ENCODE measurements around the gene WIPF1. TPM values are rescaled to one million over a fixed set of nuclear protein-coding genes. Genes with fewer than 3 reads are reported as not detected.
A peak's percentile ranks its signal among the peaks of the same experiment; 100 is the strongest.

The WIPF1 gene
- total and polyA plus RNA-seq, 7 experiments from 2014 or later: 92.3 to 514 (median 329) TPM

DNA sequence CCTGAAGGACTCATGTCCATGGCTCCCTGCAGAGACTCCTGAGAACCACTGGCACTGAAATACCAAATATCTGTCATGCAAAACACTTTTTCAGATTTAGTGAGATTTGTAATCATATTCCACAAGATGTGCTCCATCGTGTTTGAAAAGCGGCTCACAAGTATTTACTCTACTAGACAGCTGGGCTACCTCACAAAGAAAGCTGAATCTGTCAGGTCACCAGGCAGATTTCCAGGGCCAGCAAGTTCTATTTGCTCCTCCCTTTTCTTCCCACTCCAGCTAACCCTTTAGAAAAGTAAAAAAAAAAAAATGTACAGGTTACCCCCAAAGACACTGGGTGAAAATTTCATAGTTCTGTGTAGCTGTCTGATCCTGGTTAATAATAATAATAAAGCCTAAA lies 22.9 kb downstream of the WIPF1 start:
- H3K36me3 Mint-ChIP-seq: peaks cover 8 to 45% (median 38%) of the 10 kb centered on the region in 5 donors
- ChIA-PET POLR2A (interaction anchor here (0.6 to 22.6 kb wide), 4 partner anchors 14 to 479 kb away, joined by 3 to 277 read pairs (median 6); partner anchors contain the start of gene WIPF1), CTCF (interaction anchor here (0.6 to 7.0 kb wide), 6 partner anchors 18 to 113 kb away, joined by 3 to 66 read pairs (median 10); partner anchors contain the start of gene WIPF1)
- ATAC-seq (no peak), DNase-seq (no peak)
- peak overlapping the region; percentile 35 for H3K27ac ChIP-seq (ENCODE audit: low read depth, low read length)
- no peaks in the 10 kb centered on the region for H3K27me3 ChIP-seq (ENCODE audit: control insufficient read depth in 2 of 2, insufficient read depth in 2 of 2, low read length in 2 of 2)
- H3K4me3 Mint-ChIP-seq: peak overlapping the region in 3 of 10 donors; percentile 2 to 12 (median 5)
- intact Hi-C loops (cut with micrococcal nuclease): loop anchor here in 1 of 2 donors (1.0 kb wide), 1 partner anchor 112 kb away; no protein-coding TSS in a partner anchor
- H3K9me3 ChIP-seq (ENCODE audit: control insufficient read depth in 2 of 3, low read length in 3 of 3): no peaks in the 10 kb centered on the region
- H3K27me3 Mint-ChIP-seq: no peaks in the 10 kb centered on the region
- peaks cover 27 to 44% of the 10 kb centered on the region in 2 donors for H3K4me1 ChIP-seq (ENCODE audit: control insufficient read depth in 2 of 2, insufficient read depth in 2 of 2, low read length in 2 of 2)
- H3K9me3 Mint-ChIP-seq: peaks cover 0 to 2% (median 0%) of the 10 kb centered on the region in 11 donors
- peaks cover 33 to 92% (median 73%) of the 10 kb centered on the region in 3 experiments for H3K36me3 ChIP-seq (ENCODE audit: control insufficient read depth in 2 of 3, insufficient read depth in 3 of 3, low read length in 3 of 3)
- no peak overlapping the region for H3K4me3 ChIP-seq (ENCODE audit: low read length)
- peak overlapping the region in 7 of 9 donors; percentile 23 to 91 (median 85) for H3K27ac Mint-ChIP-seq
- H3K4me1 Mint-ChIP-seq: peaks cover 42 to 82% (median 73%) of the 10 kb centered on the region in 7 donors

DNA sequence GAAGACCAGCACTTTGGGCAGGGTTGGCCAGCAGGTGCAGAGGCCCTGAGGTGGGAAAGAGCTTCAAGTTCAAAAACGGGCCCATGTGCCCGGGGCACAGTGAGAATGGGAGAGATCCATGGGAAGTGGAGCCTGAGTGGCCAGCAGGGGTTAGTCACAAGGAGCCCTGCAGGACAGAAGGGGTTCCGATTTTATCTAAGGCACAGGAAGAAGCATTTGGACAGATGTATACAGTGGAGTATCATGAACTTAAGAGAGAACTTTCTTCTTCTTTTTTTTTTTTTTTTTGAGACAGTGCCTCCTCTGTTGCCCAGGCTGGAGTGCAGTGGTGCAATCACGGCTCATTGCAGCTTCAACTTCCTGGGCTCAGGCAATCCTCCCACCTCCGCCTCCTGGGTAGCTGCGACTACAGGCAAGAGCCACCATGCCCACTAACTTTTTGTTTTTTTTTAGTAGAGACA lies 24.0 kb downstream of the WIPF1 start:
- Mint-ChIP-seq H3K4me1 (peaks cover 40 to 81% (median 71%) of the 10 kb centered on the region in 7 donors), H3K27ac (peak overlapping the region; percentile 61 to 91 (median 81)), H3K9me3 (peaks cover 0 to 2% (median 0%) of the 10 kb centered on the region in 11 donors), H3K27me3 (no peaks in the 10 kb centered on the region), H3K36me3 (peaks cover 8 to 47% (median 44%) of the 10 kb centered on the region in 5 donors), H3K4me3 (peak overlapping the region in 8 of 10 donors; percentile 10 to 71 (median 26))
- Histone ChIP-seq H3K27me3 (ENCODE audit: control insufficient read depth in 2 of 2, insufficient read depth in 2 of 2, low read length in 2 of 2) (no peaks in the 10 kb centered on the region), H3K4me1 (ENCODE audit: control insufficient read depth in 2 of 2, insufficient read depth in 2 of 2, low read length in 2 of 2) (peaks cover 23 to 40% of the 10 kb centered on the region in 2 donors), H3K36me3 (ENCODE audit: control insufficient read depth in 2 of 3, insufficient read depth in 3 of 3, low read length in 3 of 3) (peaks cover 38 to 92% (median 70%) of the 10 kb centered on the region in 3 experiments), H3K9me3 (ENCODE audit: control insufficient read depth in 2 of 3, low read length in 3 of 3) (no peaks in the 10 kb centered on the region), H3K4me3 (ENCODE audit: low read length) (no peak overlapping the region), H3K27ac (ENCODE audit: low read depth, low read length) (peak overlapping the region; percentile 56)
- intact Hi-C loops (cut with micrococcal nuclease): loop anchor here in 1 of 2 donors (1.0 kb wide), 1 partner anchor 111 kb away; no protein-coding TSS in a partner anchor
- ATAC-seq (peak; percentile 73), DNase-seq (peak in 6 of 9 donors; percentile 43 to 63 (median 50))
- CTCF ChIA-PET: interaction anchor here (0.6 to 7.0 kb wide), 9 partner anchors 19 to 121 kb away, joined by 3 to 66 read pairs (median 6); partner anchors contain the start of gene WIPF1
- POLR2A ChIA-PET: interaction anchor here (0.5 to 22.6 kb wide), 3 partner anchors 25 to 53 kb away, joined by 3 to 277 read pairs (median 3); partner anchors contain the start of gene WIPF1

DNA sequence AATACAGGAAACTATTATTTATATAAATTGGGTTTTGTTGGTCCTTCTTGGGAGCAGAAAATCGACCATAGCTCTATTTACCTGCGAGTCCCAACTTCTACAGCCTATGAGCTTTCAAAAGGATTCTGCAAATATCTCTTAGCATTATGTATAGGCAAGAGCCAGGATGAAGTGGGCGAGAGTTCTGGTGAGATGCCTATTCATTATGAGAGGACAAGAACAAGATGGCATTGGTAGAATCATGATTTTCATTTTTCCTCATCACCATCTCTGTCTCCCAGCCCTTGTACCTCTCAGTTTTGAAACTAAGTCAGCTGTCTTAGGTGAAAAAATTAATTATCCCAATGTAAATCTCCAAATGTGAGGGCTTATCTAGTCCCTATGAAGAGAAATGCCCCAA lies 25.0 kb downstream of the WIPF1 start:
- H3K27me3 Mint-ChIP-seq: no peaks in the 10 kb centered on the region
- Histone ChIP-seq H3K4me1 (ENCODE audit: control insufficient read depth in 2 of 2, insufficient read depth in 2 of 2, low read length in 2 of 2) (peaks cover 15 to 29% of the 10 kb centered on the region in 2 donors), H3K27ac (ENCODE audit: low read depth, low read length) (no peak overlapping the region), H3K36me3 (ENCODE audit: control insufficient read depth in 2 of 3, insufficient read depth in 3 of 3, low read length in 3 of 3) (peaks cover 48 to 92% (median 70%) of the 10 kb centered on the region in 3 experiments), H3K9me3 (ENCODE audit: control insufficient read depth in 2 of 3, low read length in 3 of 3) (no peaks in the 10 kb centered on the region), H3K4me3 (ENCODE audit: low read length) (no peak overlapping the region), H3K27me3 (ENCODE audit: control insufficient read depth in 2 of 2, insufficient read depth in 2 of 2, low read length in 2 of 2) (no peaks in the 10 kb centered on the region)
- intact Hi-C loops (cut with micrococcal nuclease): no loop called here
- no peak for DNase-seq
- no peak for ATAC-seq
- CTCF ChIA-PET: interaction anchor here (0.6 to 1.3 kb wide), 5 partner anchors 17 to 111 kb away, joined by 3 to 4 read pairs (median 3); no protein-coding TSS in a partner anchor
- peaks cover 32 to 72% (median 64%) of the 10 kb centered on the region in 7 donors for H3K4me1 Mint-ChIP-seq
- peak overlapping the region in 8 of 9 donors; percentile 60 to 91 (median 80) for H3K27ac Mint-ChIP-seq
- no peak overlapping the region for H3K4me3 Mint-ChIP-seq
- H3K9me3 Mint-ChIP-seq: peaks cover 0 to 2% (median 0%) of the 10 kb centered on the region in 11 donors
- H3K36me3 Mint-ChIP-seq: peaks cover 8 to 50% (median 45%) of the 10 kb centered on the region in 5 donors
- POLR2A ChIA-PET: interaction anchor here (0.8 to 1.5 kb wide), 3 partner anchors 10 to 117 kb away, joined by 3 to 4 read pairs (median 4); no protein-coding TSS in a partner anchor

DNA sequence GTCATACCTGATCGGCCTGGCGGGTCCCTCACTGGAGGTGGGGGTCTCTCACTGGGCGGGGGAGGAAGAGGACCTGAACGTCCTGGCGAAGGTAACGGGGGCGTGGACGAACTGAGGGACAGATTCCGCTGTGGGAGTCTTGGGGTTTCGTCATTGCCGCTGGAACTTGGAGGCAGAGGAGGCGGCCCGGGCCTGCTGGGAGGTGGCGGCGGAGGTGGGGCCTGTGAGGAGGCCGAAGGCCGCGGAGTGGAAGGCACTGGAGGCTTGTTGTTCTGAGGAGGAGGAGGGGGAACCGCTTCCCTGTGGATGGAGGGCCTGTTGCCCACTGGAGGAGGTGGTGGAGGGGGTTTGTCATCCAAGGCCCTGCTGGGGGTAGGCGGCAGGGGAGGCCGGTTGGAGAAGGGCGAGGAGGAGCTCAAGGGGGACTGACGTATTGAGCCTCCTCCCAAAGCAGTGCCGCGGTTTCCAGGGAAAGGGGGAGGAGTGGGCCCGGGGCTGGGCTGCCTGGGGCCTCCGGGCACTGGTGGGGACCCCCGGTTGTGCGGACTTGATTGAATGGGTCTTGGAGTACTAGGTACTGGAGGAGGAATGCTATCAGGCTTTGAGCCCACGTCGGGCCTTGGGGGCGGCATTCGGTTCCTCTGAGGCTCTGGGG lies 25.8 kb downstream of the WIPF1 start:
- Histone ChIP-seq H3K27me3 (ENCODE audit: control insufficient read depth in 2 of 2, insufficient read depth in 2 of 2, low read length in 2 of 2) (no peaks in the 10 kb centered on the region), H3K36me3 (ENCODE audit: control insufficient read depth in 2 of 3, insufficient read depth in 3 of 3, low read length in 3 of 3) (peaks cover 56 to 92% (median 71%) of the 10 kb centered on the region in 3 experiments), H3K4me1 (ENCODE audit: control insufficient read depth in 2 of 2, insufficient read depth in 2 of 2, low read length in 2 of 2) (peaks cover 15 to 23% of the 10 kb centered on the region in 2 donors), H3K4me3 (ENCODE audit: low read length) (no peak overlapping the region), H3K27ac (ENCODE audit: low read depth, low read length) (no peak overlapping the region), H3K9me3 (ENCODE audit: control insufficient read depth in 2 of 3, low read length in 3 of 3) (no peaks in the 10 kb centered on the region)
- H3K9me3 Mint-ChIP-seq: peaks cover 0 to 2% (median 0%) of the 10 kb centered on the region in 11 donors
- ChIA-PET CTCF (interaction anchor here (0.6 to 1.3 kb wide), 3 partner anchors 17 to 110 kb away, joined by 3 to 4 read pairs (median 3); no protein-coding TSS in a partner anchor), POLR2A (interaction anchor here (0.6 to 1.5 kb wide), 7 partner anchors 9 to 118 kb away, joined by 3 to 4 read pairs (median 3); no protein-coding TSS in a partner anchor)
- intact Hi-C loops (cut with micrococcal nuclease): no loop called here
- peak overlapping the region in 1 of 10 donors; percentile 45 for H3K4me3 Mint-ChIP-seq
- ATAC-seq (no peak), DNase-seq (no peak)
- peak overlapping the region in 7 of 9 donors; percentile 47 to 86 (median 76) for H3K27ac Mint-ChIP-seq
- peaks cover 39 to 72% (median 64%) of the 10 kb centered on the region in 7 donors for H3K4me1 Mint-ChIP-seq
- no peaks in the 10 kb centered on the region for H3K27me3 Mint-ChIP-seq
- peaks cover 8 to 58% (median 50%) of the 10 kb centered on the region in 5 donors for H3K36me3 Mint-ChIP-seq

DNA sequence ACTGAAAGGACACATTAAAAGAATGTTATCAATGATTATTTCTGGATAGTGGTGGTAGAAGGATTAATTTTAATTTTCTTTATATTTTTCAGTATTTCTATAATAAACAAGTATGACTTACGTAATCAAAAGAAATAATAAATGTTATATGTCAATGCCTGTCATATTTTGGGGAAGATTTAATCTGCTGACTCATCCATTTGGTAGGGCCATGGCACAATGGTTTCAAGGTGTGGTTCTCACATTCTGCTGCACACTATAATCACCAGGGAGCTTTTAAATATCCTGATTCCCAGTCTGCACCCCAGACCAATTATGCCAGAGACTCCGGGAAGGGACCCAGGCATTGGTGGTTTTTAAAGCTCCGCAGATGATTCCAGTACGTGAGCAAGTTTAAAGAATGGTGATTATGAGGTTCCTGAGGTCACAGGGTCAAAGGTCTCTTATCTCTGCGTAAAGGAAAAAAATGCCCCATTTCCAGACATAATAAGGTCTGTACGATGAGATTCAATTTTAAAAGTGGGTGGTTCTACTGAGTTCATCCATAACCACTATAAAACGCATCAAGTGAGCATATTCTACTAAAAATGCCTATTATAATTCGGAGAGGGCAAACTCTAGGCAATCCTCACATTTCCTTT lies 27.2 kb downstream of the WIPF1 start:
- Mint-ChIP-seq H3K36me3 (peaks cover 8 to 63% (median 54%) of the 10 kb centered on the region in 5 donors), H3K27ac (peak overlapping the region in 7 of 9 donors; percentile 6 to 86 (median 79)), H3K27me3 (no peaks in the 10 kb centered on the region), H3K4me3 (no peak overlapping the region), H3K4me1 (peaks cover 40 to 72% (median 57%) of the 10 kb centered on the region in 7 donors), H3K9me3 (no peaks in the 10 kb centered on the region)
- Histone ChIP-seq H3K4me1 (ENCODE audit: control insufficient read depth in 2 of 2, insufficient read depth in 2 of 2, low read length in 2 of 2) (peaks cover 15 to 18% of the 10 kb centered on the region in 2 donors), H3K27me3 (ENCODE audit: control insufficient read depth in 2 of 2, insufficient read depth in 2 of 2, low read length in 2 of 2) (no peaks in the 10 kb centered on the region), H3K4me3 (ENCODE audit: low read length) (no peak overlapping the region), H3K9me3 (ENCODE audit: control insufficient read depth in 2 of 3, low read length in 3 of 3) (no peaks in the 10 kb centered on the region), H3K27ac (ENCODE audit: low read depth, low read length) (peak overlapping the region; percentile 31), H3K36me3 (ENCODE audit: control insufficient read depth in 2 of 3, insufficient read depth in 3 of 3, low read length in 3 of 3) (peaks cover 55 to 92% (median 70%) of the 10 kb centered on the region in 3 experiments)
- POLR2A ChIA-PET: interaction anchor here (0.9 to 2.1 kb wide), 2 partner anchors 9 to 24 kb away, joined by 5 to 8 read pairs; no protein-coding TSS in a partner anchor
- intact Hi-C loops (cut with micrococcal nuclease): no loop called here
- DNase-seq (no peak), ATAC-seq (no peak)
- CTCF ChIA-PET: no interaction called here

DNA sequence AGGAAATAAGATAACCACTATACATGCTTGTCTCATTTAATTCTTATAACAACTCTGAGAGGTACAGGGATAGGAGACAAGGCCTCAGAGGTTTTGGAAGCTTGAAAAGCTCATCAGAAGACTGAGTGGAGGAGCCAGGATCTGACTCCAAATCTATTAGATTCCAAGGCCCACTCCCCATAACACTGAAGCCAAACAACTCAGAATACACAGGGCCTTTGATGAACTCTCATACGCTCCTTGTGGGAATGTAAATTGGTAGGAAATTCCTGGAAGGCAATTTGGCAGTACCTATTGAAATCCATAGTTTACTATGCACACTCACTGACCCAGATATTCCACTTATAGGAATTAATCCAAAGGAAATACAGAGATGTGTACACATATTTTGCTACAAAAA lies 27.9 kb downstream of the WIPF1 start:
- ATAC-seq (no peak), DNase-seq (no peak)
- Mint-ChIP-seq H3K4me3 (no peak overlapping the region), H3K9me3 (no peaks in the 10 kb centered on the region), H3K27ac (peak overlapping the region; percentile 6 to 77 (median 59)), H3K4me1 (peaks cover 38 to 64% (median 50%) of the 10 kb centered on the region in 7 donors), H3K27me3 (no peaks in the 10 kb centered on the region), H3K36me3 (peaks cover 8 to 66% (median 56%) of the 10 kb centered on the region in 5 donors)
- ChIA-PET POLR2A (interaction anchor here (2.1 kb wide), 1 partner anchor 25 kb away, joined by 8 read pairs; no protein-coding TSS in a partner anchor), CTCF (no interaction called here)
- Histone ChIP-seq H3K27ac (ENCODE audit: low read depth, low read length) (no peak overlapping the region), H3K36me3 (ENCODE audit: control insufficient read depth in 2 of 3, insufficient read depth in 3 of 3, low read length in 3 of 3) (peaks cover 55 to 90% (median 66%) of the 10 kb centered on the region in 3 experiments), H3K4me3 (ENCODE audit: low read length) (no peak overlapping the region), H3K4me1 (ENCODE audit: control insufficient read depth in 2 of 2, insufficient read depth in 2 of 2, low read length in 2 of 2) (peaks cover 10 to 18% of the 10 kb centered on the region in 2 donors), H3K9me3 (ENCODE audit: control insufficient read depth in 2 of 3, low read length in 3 of 3) (no peaks in the 10 kb centered on the region), H3K27me3 (ENCODE audit: control insufficient read depth in 2 of 2, insufficient read depth in 2 of 2, low read length in 2 of 2) (no peaks in the 10 kb centered on the region)
- intact Hi-C loops (cut with micrococcal nuclease): no loop called here
